ENCODE data around the gene PHACTR2.

PHACTR2 gene

GRCh38 chr6:143810745-143811144 lies 133.0 kb downstream of the PHACTR2 start:
- H3K9me3 ChIP-seq (ENCODE audit: severe bottlenecking), result no peaks in the 10 kb centered on the region
- no peak for DNase-seq
- no peak for TF ChIP-seq CTCF (IDR thresholded peaks at IDR 0.05; ENCODE audit: low read depth, low read length)
- no peaks in the 10 kb centered on the region for H3K27me3 ChIP-seq (ENCODE audit: insufficient read depth, low read depth, severe bottlenecking)
- H3K36me3 ChIP-seq, result no peaks in the 10 kb centered on the region
- no peak overlapping the region for H3K4me3 ChIP-seq (ENCODE audit: low read depth, low read length)
- no peak overlapping the region for H3K27ac ChIP-seq

GRCh38 chr6:143811501-143812157 lies 133.9 kb downstream of the PHACTR2 start:
- H3K27ac ChIP-seq, result no peak overlapping the region
- H3K4me3 ChIP-seq (ENCODE audit: low read depth, low read length), result no peak overlapping the region
- no peaks in the 10 kb centered on the region for H3K27me3 ChIP-seq (ENCODE audit: insufficient read depth, low read depth, severe bottlenecking)
- no peak for TF ChIP-seq CTCF (IDR thresholded peaks at IDR 0.05; ENCODE audit: low read depth, low read length)
- no peaks in the 10 kb centered on the region for H3K9me3 ChIP-seq (ENCODE audit: severe bottlenecking)
- no peak for DNase-seq
- H3K36me3 ChIP-seq, result no peaks in the 10 kb centered on the region

- H3K9me3 ChIP-seq (ENCODE audit: severe bottlenecking), result no peaks in the 10 kb centered on the region
- no peak for TF ChIP-seq CTCF (IDR thresholded peaks at IDR 0.05; ENCODE audit: low read depth, low read length)
- no peak overlapping the region for H3K4me3 ChIP-seq (ENCODE audit: low read depth, low read length)
- no peaks in the 10 kb centered on the region for H3K27me3 ChIP-seq (ENCODE audit: insufficient read depth, low read depth, severe bottlenecking)
- no peak overlapping the region for H3K27ac ChIP-seq
- H3K36me3 ChIP-seq, result no peaks in the 10 kb centered on the region
- no peak for DNase-seq
These were observed 139.9 kb downstream of the PHACTR2 start for GRCh38 chr6:143817621-143818020.

- DNase-seq, result no peak
- no peaks in the 10 kb centered on the region for H3K27me3 ChIP-seq (ENCODE audit: insufficient read depth, low read depth, severe bottlenecking)
- TF ChIP-seq CTCF (IDR thresholded peaks at IDR 0.05; ENCODE audit: low read depth, low read length), result no peak
These were observed 143.6 kb downstream of the PHACTR2 start for GRCh38 chr6:143821359-143821758.

GRCh38 chr6:143822584-143823024 lies 144.8 kb downstream of the PHACTR2 start:
- no peak overlapping the region for H3K27ac ChIP-seq
- no peaks in the 10 kb centered on the region for H3K36me3 ChIP-seq
- DNase-seq, result no peak
- H3K9me3 ChIP-seq (ENCODE audit: severe bottlenecking), result no peaks in the 10 kb centered on the region
- H3K27me3 ChIP-seq (ENCODE audit: insufficient read depth, low read depth, severe bottlenecking), result no peaks in the 10 kb centered on the region
- no peak for TF ChIP-seq CTCF (IDR thresholded peaks at IDR 0.05; ENCODE audit: low read depth, low read length)
- H3K4me3 ChIP-seq (ENCODE audit: low read depth, low read length), result no peak overlapping the region

More at GRCh38 chr6:143821359-143821758, 143.6 kb downstream of the PHACTR2 start:
- Histone ChIP-seq H3K4me3 (ENCODE audit: low read depth, low read length) (no peak overlapping the region), H3K27ac (no peak overlapping the region), H3K9me3 (ENCODE audit: severe bottlenecking) (no peaks in the 10 kb centered on the region), H3K36me3 (no peaks in the 10 kb centered on the region)

- DNase-seq, result no peak
- TF ChIP-seq CTCF (IDR thresholded peaks at IDR 0.05; ENCODE audit: low read depth, low read length), result no peak
- no peaks in the 10 kb centered on the region for H3K27me3 ChIP-seq (ENCODE audit: insufficient read depth, low read depth, severe bottlenecking)
- no peak overlapping the region for H3K4me3 ChIP-seq (ENCODE audit: low read depth, low read length)
- H3K27ac ChIP-seq, result no peak overlapping the region
- no peaks in the 10 kb centered on the region for H3K36me3 ChIP-seq
- H3K9me3 ChIP-seq (ENCODE audit: severe bottlenecking), result no peaks in the 10 kb centered on the region
These were observed 145.8 kb downstream of the PHACTR2 start for GRCh38 chr6:143823548-143823947.

Data from WERI-Rb-1 (cell line).